ENCODE data around the gene CTNND2.
"Not testable (repeated sequence)": the region's sequence is repeated elsewhere in the genome, so short reads cannot be mapped to it uniquely, and the experiment has no call there.

CTNND2 gene

DNA sequence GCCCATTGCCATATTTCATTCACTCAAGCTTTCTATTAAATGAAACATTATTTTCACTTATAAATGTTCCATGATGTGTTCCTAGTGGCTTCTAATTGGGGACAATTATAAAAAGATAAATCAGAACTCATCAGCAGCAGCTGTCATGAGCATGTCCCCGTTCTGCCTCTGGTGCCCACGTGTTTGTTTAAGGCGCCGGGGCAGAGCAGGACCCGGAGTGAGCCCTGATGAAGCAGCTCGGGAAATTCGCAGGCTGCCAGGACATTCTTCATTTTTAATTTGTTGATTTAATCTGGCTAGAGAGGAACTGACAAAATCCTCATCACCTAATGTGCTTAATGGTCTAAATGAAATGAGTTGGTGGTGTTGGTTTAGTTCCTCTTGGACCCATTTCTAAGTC, 475.0 kb downstream of the CTNND2 start:
- no peak for DNase-seq (ENCODE audit: low read depth, low spot score)
- no peak overlapping the region for H3K4me3 ChIP-seq (ENCODE audit: low read depth, low read length)
- in situ Hi-C loops (cut with HindIII; ENCODE audit: low sequenced_read_pairs), result no loop called here
- TF ChIP-seq, protein P1, sequence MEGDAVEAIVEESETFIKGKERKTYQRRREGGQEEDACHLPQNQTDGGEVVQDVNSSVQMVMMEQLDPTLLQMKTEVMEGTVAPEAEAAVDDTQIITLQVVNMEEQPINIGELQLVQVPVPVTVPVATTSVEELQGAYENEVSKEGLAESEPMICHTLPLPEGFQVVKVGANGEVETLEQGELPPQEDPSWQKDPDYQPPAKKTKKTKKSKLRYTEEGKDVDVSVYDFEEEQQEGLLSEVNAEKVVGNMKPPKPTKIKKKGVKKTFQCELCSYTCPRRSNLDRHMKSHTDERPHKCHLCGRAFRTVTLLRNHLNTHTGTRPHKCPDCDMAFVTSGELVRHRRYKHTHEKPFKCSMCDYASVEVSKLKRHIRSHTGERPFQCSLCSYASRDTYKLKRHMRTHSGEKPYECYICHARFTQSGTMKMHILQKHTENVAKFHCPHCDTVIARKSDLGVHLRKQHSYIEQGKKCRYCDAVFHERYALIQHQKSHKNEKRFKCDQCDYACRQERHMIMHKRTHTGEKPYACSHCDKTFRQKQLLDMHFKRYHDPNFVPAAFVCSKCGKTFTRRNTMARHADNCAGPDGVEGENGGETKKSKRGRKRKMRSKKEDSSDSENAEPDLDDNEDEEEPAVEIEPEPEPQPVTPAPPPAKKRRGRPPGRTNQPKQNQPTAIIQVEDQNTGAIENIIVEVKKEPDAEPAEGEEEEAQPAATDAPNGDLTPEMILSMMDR (IDR thresholded peaks at IDR 0.05; ENCODE audit: low read depth, low read length), result no peak

DNA sequence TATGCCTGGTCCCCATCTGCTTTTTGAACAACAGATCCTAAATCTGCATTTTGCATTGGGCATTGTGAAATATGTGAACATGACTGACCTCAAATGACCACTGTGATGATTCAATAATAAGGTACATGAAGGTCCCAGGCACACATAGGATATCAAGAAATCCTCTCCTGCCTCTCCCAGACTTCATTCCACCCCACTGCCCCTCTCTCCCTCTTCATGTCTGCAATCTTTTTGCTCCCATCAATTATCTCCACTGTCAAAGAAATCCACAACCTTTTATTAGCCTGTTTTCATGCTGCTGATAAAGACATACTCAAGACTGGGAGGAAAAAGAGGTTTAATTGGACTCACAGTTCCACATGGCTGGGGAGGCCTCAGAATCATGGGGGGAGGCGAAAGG, 476.7 kb downstream of the CTNND2 start:
- in situ Hi-C loops (cut with HindIII; ENCODE audit: low sequenced_read_pairs), result no loop called here
- TF ChIP-seq, protein P1 (IDR thresholded peaks at IDR 0.05; ENCODE audit: low read depth, low read length), result no peak
- DNase-seq (ENCODE audit: low read depth, low spot score), result no peak
- no peak overlapping the region for H3K4me3 ChIP-seq (ENCODE audit: low read depth, low read length)

DNA sequence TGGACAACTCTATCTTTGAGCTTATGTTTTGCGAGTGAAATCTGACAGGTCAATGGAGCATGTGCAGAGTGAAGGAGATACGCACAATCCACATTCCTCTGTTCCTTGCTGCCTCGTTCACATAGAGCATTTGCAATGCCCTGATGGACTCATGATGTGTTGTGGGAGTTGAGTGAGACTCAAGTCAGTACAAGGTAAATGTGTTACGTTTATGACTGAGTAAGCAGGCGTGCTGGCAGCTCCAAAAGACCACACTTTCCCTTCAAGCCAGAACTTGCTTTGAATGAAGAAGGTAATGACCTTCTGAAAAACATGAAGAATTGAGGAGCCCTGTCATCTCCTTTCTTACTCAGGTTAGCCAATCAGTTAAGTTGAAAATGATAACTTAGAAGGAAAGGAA, 477.8 kb downstream of the CTNND2 start:
- no peak for DNase-seq (ENCODE audit: low read depth, low spot score)

DNA sequence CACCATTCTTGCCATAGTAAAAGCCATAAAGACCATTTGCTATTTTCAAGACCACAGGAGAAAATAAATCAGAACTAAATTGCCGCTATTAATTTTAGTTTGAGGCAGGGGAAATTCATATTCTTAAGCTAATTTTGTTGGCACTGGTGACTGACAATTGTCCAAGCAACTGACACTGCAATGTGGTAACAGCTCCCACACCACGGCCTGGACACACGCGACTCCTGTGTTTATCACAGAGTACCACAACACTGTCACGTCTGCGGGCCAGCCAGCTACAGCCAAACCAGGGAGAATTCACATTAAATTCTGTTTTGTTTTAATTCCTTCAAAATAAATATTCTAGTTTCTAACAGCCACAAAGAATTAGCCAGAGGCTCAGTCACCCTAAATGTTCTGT, 481.9 kb downstream of the CTNND2 start:
- in situ Hi-C loops (cut with HindIII; ENCODE audit: low sequenced_read_pairs), result no loop called here
- no peak overlapping the region for H3K4me3 ChIP-seq (ENCODE audit: low read depth, low read length)
- DNase-seq (ENCODE audit: low read depth, low spot score), result no peak
- TF ChIP-seq, protein P1 (IDR thresholded peaks at IDR 0.05; ENCODE audit: low read depth, low read length), result no peak

More for the DNA sequence above, 477.8 kb downstream of the CTNND2 start:
- in situ Hi-C loops (cut with HindIII; ENCODE audit: low sequenced_read_pairs), result no loop called here
- TF ChIP-seq, protein P1 (IDR thresholded peaks at IDR 0.05; ENCODE audit: low read depth, low read length), result no peak
- no peak overlapping the region for H3K4me3 ChIP-seq (ENCODE audit: low read depth, low read length)

DNA sequence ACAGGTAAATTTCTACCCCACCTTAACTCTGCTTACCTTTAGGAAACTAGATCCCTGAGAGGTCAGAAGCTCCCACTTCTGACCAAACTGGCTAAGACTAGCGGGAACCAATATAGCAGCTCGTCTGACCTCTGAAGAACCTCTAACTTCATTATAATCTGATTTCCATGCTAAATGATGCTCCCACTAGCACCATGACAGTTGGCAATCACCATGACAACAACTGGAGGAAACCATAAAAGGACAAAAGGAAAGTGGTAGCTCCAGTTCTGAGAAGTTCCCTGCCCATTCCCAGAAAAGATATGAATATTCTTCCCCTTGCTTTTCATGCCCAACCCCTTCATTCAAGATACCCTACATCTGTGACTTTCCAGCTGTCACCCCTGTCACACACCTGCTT, 483.3 kb downstream of the CTNND2 start:
- no peak for DNase-seq (ENCODE audit: low read depth, low spot score)
- in situ Hi-C loops (cut with HindIII; ENCODE audit: low sequenced_read_pairs), result no loop called here
- TF ChIP-seq, protein P1 (IDR thresholded peaks at IDR 0.05; ENCODE audit: low read depth, low read length), result no peak

DNA sequence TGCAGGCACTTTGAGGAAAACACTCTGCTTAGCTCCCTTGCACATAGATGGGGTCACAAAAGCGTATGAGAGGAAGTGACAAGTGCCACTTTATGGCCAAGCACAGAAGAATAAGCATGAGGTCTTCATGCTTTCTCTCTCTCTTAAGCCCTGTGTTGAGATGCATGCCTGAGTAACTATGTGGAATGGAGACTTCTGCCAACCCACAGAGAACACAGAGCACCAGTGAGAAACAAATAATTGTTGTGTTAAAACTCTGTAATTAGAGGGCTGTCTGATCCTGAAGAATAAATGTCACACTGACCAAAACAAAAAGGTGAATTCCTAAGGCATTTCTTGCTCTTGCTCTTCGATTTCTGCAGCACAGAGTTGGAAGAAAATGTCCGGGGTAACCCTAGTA, 488.5 kb downstream of the CTNND2 start:
- no peak overlapping the region for H3K4me3 ChIP-seq (ENCODE audit: low read depth, low read length)
- in situ Hi-C loops (cut with HindIII; ENCODE audit: low sequenced_read_pairs), result no loop called here
- TF ChIP-seq, protein P1 (IDR thresholded peaks at IDR 0.05; ENCODE audit: low read depth, low read length), result no peak
- DNase-seq (ENCODE audit: low read depth, low spot score), result peak; percentile 10

More for the DNA sequence above, 483.3 kb downstream of the CTNND2 start:
- H3K4me3 ChIP-seq (ENCODE audit: low read depth, low read length), result no peak overlapping the region

DNA sequence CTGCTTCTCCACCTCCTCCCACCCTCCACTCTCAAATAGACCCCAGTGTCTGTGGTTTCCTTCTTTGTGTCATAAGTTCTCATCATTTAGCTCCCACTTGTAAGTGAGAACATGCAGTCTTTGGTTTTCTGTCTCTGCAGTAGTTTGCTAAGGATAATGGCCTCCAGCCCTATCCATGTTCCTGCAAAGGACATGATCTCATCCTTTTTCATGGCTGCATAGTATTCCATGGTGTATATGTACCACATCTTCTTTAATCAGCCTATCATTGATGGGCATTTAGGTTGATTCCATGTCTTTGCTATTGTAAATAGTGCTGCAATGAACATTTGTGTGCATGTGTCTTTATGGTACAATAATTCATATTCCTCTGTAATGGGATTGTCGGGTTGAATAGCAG, 489.5 kb downstream of the CTNND2 start:
- H3K4me3 ChIP-seq (ENCODE audit: low read depth, low read length); DNase-seq (ENCODE audit: low read depth, low spot score); in situ Hi-C loops (cut with HindIII; ENCODE audit: low sequenced_read_pairs): not testable (repeated sequence)
